GM19328 (cell line): ENCODE measurements around the gene GALNTL6.

Experiments used
- ATAC-seq: cut with Tn5 transposase; IDR thresholded peaks from one replicate; pipeline ENCODE4 v1.9.1; 2021; ENCODE audit warnings: mild to moderate bottlenecking, moderate library complexity; ENCODE audit not compliant: unreplicated experiment

The GALNTL6 gene

DNA sequence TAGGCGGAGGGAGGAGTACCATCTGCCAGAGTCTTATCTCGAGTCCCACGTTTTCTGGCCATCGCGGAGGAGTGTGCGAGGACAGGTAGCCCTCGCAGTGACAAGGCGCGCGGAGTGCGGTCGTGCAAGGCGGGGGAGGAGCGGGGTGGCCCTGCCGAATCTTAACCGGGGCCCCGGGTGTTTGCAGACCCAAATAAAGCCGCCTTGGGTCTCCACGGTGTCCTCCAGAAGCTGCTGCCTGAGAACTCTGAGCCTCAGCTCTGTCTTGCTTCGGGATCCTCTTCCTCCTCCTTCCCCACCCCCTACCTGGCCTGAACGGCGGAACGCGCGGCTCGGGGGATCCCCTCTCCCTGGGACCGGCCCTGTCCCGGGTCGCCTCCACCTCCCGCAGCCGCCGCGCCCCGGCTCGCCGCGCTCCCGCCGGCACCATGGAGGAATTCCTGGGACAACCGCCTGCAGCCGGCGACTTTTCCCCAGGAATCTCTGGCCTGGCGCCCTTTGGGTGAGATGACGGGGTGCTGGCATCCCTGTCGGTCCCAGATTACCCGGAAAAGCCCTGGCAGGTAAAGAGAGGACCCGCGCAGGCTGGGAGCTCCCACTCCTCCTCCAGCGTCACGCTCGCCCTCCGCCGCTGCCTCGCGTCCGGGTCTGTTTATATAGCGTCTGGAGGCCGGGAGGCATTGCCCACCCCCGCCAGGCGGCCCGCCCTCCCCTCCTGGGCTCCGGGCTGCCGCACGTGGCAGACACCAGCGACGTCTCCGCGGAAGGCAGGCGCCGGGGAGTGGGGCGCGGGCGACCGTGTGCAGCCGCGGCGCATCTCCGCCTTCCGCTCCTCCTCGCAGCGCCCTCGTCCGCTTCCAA is at the start of gene GALNTL6:
TSS of gene GALNTL6 (plus strand) at position 740 of the 861 bp plus-strand sequence.
- no peak for ATAC-seq

DNA sequence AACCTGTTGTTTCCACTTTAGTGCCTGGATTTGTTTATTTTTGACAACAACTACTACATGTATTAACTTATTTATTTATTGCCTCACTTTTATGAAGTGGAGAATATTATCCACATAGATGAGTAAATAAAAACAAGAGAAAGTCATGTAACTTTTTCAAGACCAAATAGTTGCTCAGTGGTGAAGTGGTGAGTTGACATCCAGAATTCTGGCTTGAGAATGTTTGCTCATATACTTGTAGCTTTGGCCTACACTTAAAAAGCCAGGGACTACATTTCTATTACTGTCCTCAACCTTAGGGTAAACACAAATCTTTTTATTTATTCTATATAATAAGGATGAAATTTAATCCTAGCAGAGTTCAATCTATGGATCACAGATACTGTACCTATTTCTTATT is 47.7 kb upstream of the GALNTL6 start:
- no peak for ATAC-seq

DNA sequence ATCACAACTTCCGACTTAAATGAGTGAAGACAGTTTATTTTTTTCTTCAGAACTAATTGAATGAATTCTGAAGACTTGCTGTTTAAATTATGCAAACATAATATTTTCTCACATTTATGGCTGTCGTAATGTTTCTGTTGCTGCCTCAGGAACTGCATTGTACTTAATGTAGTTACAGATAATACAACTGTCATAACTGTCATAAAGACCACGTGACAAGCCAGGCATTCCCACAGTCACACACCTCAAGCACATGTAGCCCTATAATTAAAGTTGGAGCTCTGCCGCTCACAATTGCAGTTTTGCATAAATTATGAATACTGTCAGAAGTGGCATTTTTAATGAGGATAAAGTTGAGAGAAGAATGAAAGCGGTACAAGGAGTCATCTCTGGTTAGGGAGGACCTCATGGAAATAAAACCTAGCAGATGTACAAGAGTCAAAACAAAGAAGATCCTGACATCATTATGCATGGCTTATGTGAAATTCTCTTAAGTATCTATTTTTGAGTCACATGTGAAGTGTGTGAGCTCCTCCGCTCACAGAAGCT is 38.5 kb upstream of the GALNTL6 start:
- ATAC-seq: no peak

DNA sequence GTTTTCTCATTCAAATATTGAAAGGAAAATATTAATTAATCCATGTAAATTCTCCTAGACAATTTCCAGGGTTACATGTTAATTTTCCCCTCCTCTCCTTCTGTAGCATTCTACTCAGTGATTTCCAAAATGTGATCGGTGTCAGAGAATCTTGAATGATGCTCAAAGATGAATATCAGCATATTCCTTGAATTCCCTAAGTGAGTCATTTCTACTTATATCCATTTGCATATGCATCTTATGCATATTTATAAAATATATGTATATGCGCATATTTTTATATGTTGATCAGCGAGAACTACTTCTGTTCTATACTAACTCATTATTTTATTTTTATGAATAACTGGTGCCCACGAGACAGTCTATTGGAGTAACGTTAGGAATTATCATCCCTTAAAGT is 33.9 kb upstream of the GALNTL6 start:
- no peak for ATAC-seq

DNA sequence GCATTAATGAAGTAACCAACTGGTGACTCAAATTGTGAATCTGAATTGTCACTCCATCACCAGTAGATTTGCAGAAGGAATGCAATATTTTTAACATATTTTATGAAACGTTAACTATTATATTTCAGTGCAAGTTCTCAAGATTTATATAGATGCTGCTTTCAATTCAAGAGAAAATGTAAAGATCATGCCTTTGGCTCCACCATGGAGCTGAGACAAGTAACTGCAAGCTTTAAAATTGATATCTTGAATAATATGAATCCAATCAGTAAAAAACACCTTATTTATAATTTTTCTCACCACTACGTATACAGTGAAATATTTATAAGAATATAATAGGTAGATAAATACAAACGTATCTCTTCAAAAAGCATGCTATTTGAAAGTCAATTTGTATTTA is 27.8 kb upstream of the GALNTL6 start:
- no peak for ATAC-seq

DNA sequence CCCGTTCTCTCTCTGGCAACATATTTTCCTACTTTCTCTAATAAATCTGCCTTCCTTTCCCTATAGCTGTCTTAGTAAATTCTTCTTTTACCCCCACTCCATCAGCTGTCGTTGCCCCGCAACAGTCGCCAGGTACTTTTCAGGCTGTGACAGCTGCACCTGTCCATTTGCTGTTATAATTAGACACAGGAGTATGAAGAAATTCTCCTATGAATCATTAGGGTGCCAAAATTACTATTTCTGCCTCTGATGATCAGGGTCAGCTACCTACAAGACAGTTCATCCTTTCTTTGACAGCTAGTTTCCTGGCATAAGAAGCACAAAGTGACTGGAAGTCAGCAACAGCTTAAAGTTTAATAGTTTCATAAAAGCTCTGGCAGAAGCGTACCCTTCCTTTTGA is 19.5 kb upstream of the GALNTL6 start:
- ATAC-seq: no peak

DNA sequence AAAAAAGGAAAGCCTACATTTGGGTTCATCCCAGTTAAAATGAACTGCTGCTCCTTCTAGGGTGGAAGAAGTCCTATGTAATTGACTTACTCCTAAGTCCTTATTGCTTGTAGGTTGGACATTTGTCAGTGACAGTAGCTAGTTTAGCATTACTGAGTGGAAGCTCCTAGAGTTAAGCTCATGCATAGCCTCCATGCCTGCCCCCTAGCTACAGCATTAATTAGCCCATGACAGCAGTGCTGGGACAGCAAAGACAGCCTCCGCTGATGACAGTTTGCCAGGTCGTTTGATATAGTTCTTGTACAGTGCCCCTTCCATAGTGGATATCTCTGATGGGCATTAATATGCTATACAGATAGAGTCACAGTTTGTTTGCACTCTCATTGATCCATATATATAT is 18.7 kb upstream of the GALNTL6 start:
- no peak for ATAC-seq

DNA sequence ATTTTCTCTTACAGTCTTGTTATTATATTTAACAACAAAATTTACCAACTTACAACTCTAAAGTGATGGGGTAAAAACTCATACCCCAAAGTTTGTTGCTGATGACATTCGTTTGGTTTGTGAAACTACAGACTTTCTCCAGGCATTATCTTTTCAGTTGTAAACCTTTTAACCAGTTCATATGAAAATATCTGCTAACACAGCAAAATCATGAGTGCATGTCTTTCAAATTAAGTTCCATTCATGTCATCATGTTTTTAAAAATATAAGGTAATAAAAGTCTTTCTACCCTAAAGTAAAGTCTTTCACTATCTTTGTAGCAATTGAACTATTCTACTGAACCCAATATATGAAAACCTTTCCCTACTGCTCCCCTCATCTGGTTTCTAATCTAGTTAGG is 3.4 kb upstream of the GALNTL6 start:
- ATAC-seq: no peak

DNA sequence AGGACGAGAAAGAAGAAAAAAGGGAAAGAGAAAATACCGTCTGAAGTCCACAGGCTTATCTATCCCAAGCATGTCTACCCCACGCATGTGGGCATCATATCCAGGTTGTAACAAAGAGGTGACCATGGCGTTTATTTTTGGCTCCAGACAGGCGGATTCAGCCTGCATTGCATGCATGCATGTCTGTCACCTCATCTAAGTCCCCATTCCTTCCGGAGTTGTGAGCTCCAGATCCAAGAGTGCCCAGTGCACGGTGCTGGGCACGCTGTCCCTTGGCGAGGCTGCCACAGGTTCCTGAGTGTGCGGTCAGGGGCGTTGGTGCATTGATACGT is 905 bp upstream of the GALNTL6 start:
- ATAC-seq: no peak

DNA sequence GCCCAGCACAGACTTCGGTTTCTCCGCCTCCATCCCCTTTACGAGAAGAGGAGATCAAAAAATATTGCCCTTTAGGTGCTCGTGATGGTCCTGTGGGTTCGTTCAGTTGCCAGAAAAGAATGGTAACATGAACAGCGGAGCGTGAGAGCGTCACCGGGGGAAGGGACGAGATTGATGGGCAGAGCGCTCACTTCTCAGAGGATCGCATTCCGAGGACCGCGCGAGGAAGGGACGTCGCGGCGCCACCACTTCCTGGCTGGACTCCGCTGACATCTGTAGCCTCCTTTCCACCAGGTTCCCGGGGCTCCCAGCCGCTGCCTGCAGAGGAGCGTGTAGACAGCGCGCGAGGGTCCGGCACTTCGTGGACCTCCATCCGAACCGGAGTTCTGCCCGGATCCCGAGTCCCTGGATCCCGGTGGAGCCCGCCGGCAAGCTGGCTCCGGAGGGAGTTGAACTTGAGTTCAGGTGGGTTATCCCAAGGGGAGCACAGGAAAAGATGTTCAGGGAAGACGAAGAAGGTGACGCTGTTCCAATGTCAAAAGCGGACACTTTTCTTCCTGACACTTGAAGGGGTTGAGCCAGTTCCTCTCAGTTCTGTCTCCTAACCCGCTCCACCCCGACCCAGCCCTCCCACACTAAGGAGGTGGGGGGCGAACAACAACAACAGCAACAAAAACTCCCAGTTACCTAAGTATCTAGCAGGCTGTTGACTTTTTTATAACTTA is 484 bp downstream of the GALNTL6 start:
- ATAC-seq: no peak

DNA sequence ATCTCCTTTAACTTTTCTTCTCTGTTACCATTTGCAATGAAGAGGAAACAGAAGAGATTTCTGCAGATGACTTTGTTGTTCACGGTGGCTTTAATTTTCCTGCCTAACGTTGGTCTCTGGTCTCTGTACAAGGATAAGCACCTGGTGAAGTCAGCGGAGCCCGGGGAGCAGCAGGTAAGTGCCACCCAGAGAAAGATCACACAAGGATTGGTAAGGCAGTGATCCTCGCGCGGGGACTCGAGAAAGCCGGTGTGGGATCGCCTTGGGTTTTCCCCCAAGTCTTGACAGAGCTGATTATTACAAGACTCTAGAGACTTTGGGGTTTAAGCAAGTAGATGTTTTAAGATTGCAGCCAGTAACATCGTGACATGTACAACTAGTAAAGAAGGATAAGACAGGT is 1.3 kb downstream of the GALNTL6 start:
- no peak for ATAC-seq

DNA sequence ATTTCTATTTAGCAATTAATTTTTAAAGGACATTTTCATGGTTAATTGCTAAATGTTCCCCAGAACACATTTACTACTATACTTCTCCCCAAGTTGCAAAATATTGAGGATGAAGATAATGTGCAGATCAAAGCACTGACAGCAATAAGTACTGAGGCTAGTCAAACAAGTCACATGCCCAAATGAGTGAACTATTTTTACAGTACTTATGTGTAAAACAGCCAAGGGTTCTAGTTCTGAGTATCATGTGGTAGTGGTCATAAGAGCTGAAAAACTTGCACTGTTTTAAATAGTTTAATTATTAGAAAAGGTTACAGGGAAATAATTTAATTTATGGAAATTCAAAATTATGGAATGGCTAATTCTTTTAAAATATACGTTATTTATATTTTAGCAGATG is 3.8 kb downstream of the GALNTL6 start:
- no peak for ATAC-seq

DNA sequence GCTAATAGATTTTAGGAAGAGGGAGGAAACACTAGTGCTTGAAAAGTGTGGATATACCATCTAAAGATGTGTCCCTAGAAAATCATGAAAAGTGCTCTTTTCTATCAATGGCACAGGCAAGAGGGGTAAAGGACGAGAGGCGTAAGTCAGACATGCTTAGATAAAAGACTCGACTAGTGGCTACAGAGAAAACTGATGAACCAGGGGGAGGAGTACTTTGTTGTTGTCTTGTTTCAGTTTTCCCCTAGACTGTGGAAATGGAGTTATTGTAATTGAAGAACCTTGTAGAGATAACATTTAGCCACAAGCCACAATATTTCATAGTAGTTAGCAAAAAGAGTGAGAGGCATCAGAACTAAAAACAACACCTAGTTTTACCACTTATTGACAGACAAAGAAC is 21.4 kb downstream of the GALNTL6 start:
- ATAC-seq: no peak

DNA sequence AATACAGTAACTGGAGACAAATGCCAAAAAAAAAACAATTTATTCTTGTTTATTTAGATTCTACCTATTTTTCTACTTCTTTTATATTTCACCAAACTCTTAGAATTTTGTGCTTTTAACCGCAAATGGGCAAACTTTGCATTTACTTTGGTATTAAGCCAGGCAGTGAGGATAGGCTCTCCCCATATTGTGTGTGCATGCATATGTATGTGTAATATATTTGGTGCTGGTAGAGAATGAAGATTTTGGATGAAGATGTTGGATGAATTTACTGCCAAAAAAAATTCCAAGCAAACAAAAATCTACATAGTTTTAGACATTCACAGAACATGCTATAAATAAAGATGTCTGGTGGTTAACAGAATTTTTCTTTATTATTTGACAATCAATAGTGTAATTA is 30.3 kb downstream of the GALNTL6 start:
- no peak for ATAC-seq

DNA sequence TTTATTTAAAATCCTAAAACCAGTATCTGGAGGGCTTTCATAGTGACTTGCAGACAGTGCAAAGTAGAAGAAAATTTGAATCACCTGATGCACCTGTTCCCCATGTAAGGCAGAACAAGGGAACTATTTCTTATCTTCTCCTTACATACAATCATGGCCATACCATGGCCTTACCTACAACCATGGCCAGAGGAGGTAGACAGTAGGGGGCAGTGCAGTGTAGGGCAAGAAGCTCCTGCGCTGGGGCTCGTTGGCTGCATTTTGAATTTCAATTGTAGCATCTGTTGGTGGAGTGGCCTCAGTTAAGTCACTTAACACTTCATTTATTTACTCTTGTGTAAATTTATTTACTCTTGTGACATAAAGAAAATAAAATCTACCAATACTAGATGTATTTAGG is 33.0 kb downstream of the GALNTL6 start:
- peak; percentile 81 for ATAC-seq

DNA sequence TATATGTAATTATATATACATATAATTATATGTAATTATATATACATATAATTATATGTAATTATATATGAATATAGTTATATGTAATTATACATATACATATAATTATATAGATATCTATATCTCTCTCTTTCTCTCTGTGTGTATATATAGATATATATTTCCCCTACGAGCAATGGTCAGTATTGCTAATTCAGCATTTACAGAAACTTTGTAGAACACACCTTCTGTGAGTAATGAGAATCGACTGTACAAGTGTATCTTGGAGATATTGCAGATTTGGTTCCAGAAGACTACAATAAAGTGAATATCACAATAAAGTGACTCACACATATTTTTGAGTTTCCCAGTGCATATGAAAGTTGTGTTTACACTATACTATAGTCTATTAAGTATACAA is 33.7 kb downstream of the GALNTL6 start:
- no peak for ATAC-seq

DNA sequence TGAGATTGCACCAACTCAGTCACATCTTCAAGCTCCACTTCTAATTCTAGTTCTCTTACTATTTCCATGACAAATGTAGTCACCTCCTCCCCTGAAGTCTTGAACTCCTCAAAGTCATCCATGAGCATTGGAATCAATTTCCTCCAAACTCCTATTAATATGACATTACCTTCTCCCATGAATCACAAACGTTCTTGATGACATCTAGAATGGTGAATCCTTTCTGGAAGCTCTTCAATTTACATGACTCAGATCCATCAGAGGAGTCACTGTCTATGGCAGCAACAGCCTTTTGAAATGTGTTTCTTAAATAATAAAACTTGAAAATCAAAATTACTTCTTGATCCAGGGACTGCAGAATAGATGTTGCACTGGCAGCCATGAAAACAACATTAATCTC is 34.5 kb downstream of the GALNTL6 start:
- ATAC-seq: no peak

DNA sequence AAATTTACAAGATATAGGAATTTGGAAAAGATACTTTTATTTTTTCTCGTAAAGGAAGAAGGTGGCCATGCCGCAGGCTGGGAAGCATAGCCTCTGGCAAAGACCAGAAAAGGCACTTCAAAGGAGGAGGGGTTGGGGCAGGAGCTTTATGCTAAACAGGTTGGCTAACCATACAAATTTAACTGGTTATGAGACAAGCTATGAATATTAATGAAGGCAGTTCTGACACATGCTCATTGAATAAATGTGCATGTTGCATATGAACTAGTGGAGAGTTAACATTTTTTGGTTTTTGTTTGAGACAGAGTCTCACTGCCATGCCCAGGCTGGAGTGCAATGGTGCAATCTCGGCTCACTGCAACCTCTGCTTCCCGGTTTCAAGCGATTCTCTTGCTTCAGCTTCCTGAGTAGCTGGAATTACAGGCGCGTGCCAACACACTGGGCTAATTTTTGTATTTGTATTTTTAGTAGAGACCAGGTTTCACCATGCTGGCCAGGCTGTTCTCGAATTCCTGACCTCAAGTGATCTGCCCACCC is 36.5 kb downstream of the GALNTL6 start:
- ATAC-seq: no peak

DNA sequence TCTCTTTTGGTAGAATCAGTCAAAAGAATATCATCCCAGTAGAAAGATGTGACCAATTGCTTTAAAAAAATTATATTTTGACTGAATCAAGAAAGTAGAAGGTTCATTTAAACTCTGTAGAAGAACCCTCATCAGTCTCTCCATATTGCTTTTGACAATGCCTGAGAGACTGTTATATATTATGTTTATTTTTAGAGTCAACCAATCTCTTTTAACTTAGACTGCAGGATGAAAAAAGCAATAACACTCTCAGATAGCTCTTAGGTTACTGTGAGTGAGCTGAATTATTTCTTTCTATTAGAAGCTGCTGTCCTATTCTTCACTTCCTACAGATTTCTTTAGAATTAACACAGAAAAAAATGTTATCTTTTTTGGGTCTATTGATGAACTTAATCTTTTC is 38.1 kb downstream of the GALNTL6 start:
- no peak for ATAC-seq

DNA sequence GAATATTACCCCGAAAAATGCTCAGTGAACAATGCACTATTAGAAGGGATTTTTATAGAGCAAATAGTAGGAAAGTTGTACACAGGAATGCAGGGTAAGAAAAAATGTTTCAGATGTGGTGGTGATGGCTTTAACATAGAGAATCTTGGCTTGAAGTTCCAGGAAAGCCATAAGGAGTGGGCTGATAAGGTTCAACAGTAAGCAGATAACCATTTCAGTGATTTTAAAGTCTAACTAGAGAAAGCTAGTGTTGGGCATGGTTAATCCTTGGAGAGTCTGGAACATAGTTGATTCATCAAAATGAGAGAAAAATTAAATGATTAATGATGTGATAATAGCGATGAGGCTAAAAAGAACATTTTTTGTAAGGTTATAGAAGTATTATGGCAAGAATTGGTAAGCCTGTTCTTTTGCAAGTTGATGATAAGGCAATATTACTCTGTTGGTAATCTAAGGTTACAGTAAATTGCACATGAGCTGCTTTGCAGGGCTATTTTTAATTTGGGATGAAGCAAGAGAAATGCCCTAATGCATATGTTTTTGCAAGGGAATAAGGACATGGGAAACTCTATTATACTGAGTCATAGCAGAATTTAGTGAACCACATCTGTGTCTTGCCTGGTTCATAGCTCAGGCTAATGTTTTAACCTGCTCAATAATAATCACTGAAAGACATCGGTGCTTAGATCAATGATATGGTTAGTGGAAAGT is 44.3 kb downstream of the GALNTL6 start:
- ATAC-seq: no peak

DNA sequence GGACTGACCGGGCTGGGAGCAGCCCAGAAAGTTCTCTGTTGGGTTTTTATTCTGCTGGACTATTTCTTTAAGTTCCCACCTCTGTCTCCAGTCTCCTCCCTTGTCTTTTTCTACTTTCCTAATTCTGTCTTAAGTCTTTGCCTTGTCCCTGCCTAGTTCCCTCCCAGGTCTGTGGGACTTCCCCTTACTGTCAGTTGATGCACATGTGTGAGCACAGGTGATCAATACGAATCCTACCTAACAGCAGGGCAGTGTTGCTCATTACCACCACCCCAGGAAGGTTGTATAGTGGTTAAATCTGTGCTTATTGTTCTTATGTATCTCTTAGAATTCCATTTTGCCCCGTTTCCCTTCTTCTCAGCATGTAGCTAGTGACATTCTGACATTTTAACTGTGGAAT is 62.1 kb downstream of the GALNTL6 start:
- no peak for ATAC-seq
